Stimulated activated naive CD8-positive, alpha-beta T cell treated with anti-CD3 and anti-CD28 coated beads, Interleukin-15, amount 100 ng/mL, for 72 hours (primary cell): ENCODE data around the gene TMEM100.

ENCODE experiments used
- ATAC-seq: fragments of 150-1000 bp; cut with Tn5 transposase; 2 replicates; pipeline ENCODE4 v1.10.0; 2021; ENCODE audit warnings: mild to moderate bottlenecking, moderate library complexity
- DNase-seq, 2 donors: peaks; one replicate each; pipeline ENCODE4 v3.0.0; 2021 to 2022
- H3K27ac Mint-ChIP-seq, 2 donors: one replicate each; pipeline ENCODE4 v1.8.0; 2022; ENCODE audit warnings: mild to moderate bottlenecking in 2 of 2, mixed read lengths in 2 of 2, moderate library complexity in 2 of 2
- H3K27me3 Mint-ChIP-seq: one replicate; pipeline ENCODE4 v1.8.0; 2022; ENCODE audit warnings: mixed read lengths
- H3K4me1 Mint-ChIP-seq: one replicate; pipeline ENCODE4 v1.8.0; 2022; ENCODE audit warnings: mild to moderate bottlenecking, mixed read lengths
- H3K4me3 Mint-ChIP-seq, 2 donors: one replicate each; pipeline ENCODE4 v1.8.0; 2022; ENCODE audit warnings: mild to moderate bottlenecking in 2 of 2, mixed read lengths in 2 of 2, moderate library complexity in 1 of 2
- H3K9me3 Mint-ChIP-seq, 2 donors: one replicate each; pipeline ENCODE4 v1.8.0; 2022; ENCODE audit warnings: mixed read lengths in 2 of 2

Gene TMEM100

GRCh38 chr17:55710410-55710809 is 12.3 kb downstream of the TMEM100 start:
- no peak overlapping the region for H3K4me3 Mint-ChIP-seq
- no peaks in the 10 kb centered on the region for H3K9me3 Mint-ChIP-seq
- no peak overlapping the region for H3K27ac Mint-ChIP-seq
- DNase-seq (no peak), ATAC-seq (no peak)
- no peaks in the 10 kb centered on the region for H3K4me1 Mint-ChIP-seq
- H3K27me3 Mint-ChIP-seq, result peaks cover 26% of the 10 kb centered on the region

DNA sequence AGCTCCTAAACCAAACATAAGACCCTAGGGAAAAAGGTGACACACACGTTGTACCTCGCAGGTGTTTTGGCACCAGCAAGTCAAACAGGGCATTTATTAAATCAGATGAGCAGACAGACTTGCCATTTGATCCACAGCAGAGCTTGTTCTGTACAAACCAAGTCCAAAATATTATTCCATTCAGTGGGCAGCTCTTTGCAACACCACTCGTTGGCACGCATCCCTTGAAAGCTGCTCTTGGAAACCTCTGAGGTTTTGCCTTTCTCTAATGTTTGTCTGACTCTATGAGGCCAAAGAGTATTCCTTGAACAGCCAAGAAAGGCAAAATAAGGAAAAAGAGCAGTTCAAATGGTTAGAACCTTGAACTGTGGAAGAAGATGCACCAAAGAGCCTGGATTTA is 12.7 kb downstream of the TMEM100 start:
- ATAC-seq, result no peak
- Mint-ChIP-seq H3K27ac (no peak overlapping the region), H3K4me3 (no peak overlapping the region), H3K4me1 (no peaks in the 10 kb centered on the region), H3K9me3 (no peaks in the 10 kb centered on the region), H3K27me3 (peaks cover 26% of the 10 kb centered on the region)
- DNase-seq, result no peak

DNA sequence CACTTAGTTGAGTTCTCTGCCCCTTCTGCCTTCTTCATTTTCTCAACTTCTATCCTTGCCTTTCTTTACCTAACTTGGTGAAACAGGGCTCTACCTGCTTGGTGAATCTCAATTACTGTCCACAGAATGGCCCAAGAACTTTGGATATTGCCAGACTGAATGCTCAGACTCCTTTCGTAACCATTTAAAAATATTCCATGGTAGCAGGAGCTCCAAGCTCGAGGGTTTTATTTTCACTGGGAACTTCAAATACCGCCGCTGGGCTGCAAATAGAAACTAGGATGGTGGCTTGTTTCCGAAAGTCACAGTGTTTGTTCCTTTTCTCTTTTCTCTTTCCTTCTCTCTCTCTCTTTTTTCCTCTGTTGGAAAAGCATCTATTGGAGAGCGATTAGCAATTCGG is 13.2 kb downstream of the TMEM100 start:
- no peak overlapping the region for H3K27ac Mint-ChIP-seq
- H3K4me1 Mint-ChIP-seq, result no peaks in the 10 kb centered on the region
- ATAC-seq (no peak), DNase-seq (no peak)
- peaks cover 30% of the 10 kb centered on the region for H3K27me3 Mint-ChIP-seq
- no peaks in the 10 kb centered on the region for H3K9me3 Mint-ChIP-seq
- no peak overlapping the region for H3K4me3 Mint-ChIP-seq

- Mint-ChIP-seq H3K4me1 (no peaks in the 10 kb centered on the region), H3K27me3 (peaks cover 41% of the 10 kb centered on the region), H3K27ac (no peak overlapping the region), H3K9me3 (no peaks in the 10 kb centered on the region), H3K4me3 (no peak overlapping the region)
- DNase-seq (no peak), ATAC-seq (no peak)
Observed at GRCh38 chr17:55708175-55708974, 14.3 kb downstream of the TMEM100 start.

- no peak for DNase-seq
- Mint-ChIP-seq H3K4me1 (no peaks in the 10 kb centered on the region), H3K27me3 (peaks cover 43% of the 10 kb centered on the region), H3K4me3 (no peak overlapping the region), H3K9me3 (peaks cover 0 to 6% of the 10 kb centered on the region in 2 donors), H3K27ac (no peak overlapping the region)
- no peak for ATAC-seq
Observed at GRCh38 chr17:55706808-55707773, 15.6 kb downstream of the TMEM100 start.

DNA sequence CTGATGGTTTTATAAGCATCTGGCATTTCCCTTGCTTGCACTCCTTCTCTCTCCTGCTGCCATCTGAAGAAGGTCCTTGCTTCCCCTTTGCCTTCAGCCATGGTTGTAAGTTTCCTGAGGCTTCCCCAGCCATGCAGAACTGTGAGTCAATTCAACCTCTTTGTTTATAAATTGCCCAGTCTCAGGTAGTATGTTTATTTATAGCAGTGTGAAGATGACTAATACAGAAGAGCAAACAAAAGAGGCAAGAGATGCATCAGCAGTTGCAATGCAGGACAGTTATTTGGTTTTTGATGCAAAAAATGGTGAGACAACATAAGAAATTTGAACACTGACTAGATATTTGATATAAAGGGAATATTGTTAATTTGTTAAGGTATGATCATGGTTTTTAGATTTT is 16.8 kb downstream of the TMEM100 start:
- DNase-seq, result no peak
- no peak overlapping the region for H3K27ac Mint-ChIP-seq
- no peak for ATAC-seq
- no peak overlapping the region for H3K4me3 Mint-ChIP-seq
- H3K27me3 Mint-ChIP-seq, result peaks cover 55% of the 10 kb centered on the region
- H3K9me3 Mint-ChIP-seq, result peaks cover 10 to 19% of the 10 kb centered on the region in 2 donors
- H3K4me1 Mint-ChIP-seq, result no peaks in the 10 kb centered on the region

DNA sequence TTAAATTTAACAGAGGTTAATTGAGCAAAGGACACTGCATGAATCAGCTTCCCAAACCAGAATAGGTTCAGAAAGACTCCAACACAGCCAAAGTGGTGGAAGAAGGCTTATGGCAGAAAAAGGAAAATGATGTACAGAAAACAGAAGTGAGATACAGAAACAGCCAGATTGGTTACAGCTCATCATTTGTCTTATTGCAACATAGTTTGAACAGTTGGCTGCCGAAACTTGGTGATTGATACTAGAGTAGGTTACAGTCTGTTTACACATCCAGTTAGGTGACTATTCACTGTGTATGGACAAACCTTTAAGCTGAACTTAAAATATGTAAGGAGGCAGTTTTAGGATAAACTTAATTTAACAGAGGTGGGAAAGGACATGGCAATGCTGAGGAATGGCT is 18.3 kb downstream of the TMEM100 start:
- H3K27ac Mint-ChIP-seq, result no peak overlapping the region
- peaks cover 56% of the 10 kb centered on the region for H3K27me3 Mint-ChIP-seq
- ATAC-seq (no peak), DNase-seq (no peak)
- peaks cover 10 to 20% of the 10 kb centered on the region in 2 donors for H3K9me3 Mint-ChIP-seq
- H3K4me3 Mint-ChIP-seq, result no peak overlapping the region
- no peaks in the 10 kb centered on the region for H3K4me1 Mint-ChIP-seq

- Mint-ChIP-seq H3K4me1 (no peaks in the 10 kb centered on the region), H3K9me3 (peaks cover 10 to 20% of the 10 kb centered on the region in 2 donors), H3K27ac (no peak overlapping the region), H3K27me3 (peaks cover 61% of the 10 kb centered on the region), H3K4me3 (no peak overlapping the region)
- no peak for DNase-seq
- ATAC-seq, result no peak
Observed at GRCh38 chr17:55702150-55702549, 20.5 kb downstream of the TMEM100 start.

- Mint-ChIP-seq H3K27me3 (peaks cover 57% of the 10 kb centered on the region), H3K27ac (no peak overlapping the region), H3K9me3 (peaks cover 10 to 20% of the 10 kb centered on the region in 2 donors), H3K4me1 (no peaks in the 10 kb centered on the region), H3K4me3 (no peak overlapping the region)
- DNase-seq, result no peak
- ATAC-seq, result no peak
Observed at GRCh38 chr17:55699181-55699860, 23.3 kb downstream of the TMEM100 start.

DNA sequence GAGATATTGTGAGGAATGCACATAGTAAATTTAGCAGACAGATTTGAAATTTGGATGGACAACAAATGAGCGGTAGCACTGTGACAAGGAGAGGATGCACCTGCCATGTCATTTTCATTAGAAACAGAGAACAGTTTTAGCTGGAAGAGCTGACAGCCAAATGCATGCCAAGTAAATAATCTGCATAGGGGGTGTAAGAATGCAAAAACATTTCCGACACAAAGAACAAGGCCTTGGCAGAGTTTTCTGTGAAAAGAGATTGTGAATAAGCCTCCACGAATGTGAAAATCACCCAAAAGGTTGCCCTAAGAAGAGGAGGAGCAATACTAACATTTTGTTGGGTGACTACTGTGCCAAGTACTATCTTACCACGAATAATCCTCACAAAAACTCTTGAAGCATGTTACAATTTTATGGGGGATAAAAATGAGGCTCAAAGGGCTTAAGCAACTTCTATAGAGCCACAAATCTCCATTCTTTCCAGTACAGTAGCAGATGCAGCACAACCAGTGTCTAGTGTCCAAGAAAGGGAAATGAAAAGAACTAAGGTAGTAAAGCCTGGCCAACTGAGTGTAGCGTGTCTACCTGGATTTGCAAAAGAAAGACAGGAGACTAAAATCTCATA is 28.3 kb downstream of the TMEM100 start:
- Mint-ChIP-seq H3K9me3 (no peaks in the 10 kb centered on the region), H3K4me3 (no peak overlapping the region), H3K27ac (no peak overlapping the region), H3K4me1 (no peaks in the 10 kb centered on the region), H3K27me3 (peaks cover 31% of the 10 kb centered on the region)
- DNase-seq (no peak), ATAC-seq (no peak)

- Mint-ChIP-seq H3K27ac (no peak overlapping the region), H3K27me3 (peaks cover 27% of the 10 kb centered on the region), H3K4me3 (no peak overlapping the region), H3K4me1 (no peaks in the 10 kb centered on the region), H3K9me3 (no peaks in the 10 kb centered on the region)
- ATAC-seq (no peak), DNase-seq (no peak)
Observed at GRCh38 chr17:55693254-55694216, 29.1 kb downstream of the TMEM100 start.

DNA sequence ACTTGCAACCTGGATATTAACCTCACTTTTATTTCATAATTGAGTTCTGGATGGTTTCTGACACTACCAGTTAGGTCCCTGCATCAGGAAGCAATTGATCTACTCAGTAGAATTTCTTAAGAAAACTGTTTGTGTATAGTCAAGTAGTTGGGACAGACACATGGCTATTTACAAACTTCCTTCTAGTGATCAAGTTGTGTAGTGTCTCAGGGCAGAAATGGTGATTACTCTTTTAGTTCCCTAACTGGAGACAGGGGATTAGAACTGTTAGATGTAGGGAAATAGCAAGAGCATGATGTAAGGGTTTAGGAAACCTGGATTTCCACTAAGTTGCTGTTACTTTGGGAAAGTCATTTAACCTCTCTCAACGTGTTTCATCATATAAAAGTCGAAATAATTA is 30.4 kb downstream of the TMEM100 start:
- Mint-ChIP-seq H3K9me3 (no peaks in the 10 kb centered on the region), H3K4me1 (no peaks in the 10 kb centered on the region), H3K4me3 (no peak overlapping the region), H3K27ac (no peak overlapping the region), H3K27me3 (peaks cover 17% of the 10 kb centered on the region)
- no peak for DNase-seq
- no peak for ATAC-seq

DNA sequence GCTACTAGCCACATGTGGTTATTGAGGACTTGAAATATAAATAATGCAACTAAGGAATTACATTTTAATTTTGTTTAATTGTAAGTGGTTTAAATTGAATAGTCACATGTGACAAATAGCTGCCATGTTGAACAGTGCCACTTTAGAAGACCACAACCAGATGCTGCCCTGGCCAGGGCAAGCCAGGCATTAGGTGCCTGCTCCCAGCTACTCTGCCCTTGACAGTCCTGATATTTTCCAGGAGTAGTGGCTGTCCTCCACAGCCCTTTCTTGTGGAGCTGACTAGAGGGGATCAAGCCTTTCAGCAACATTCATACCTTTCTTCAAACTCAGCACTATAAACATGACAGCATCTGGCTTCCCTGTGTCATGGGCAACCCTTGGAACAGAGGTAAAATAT is 31.0 kb downstream of the TMEM100 start:
- H3K4me1 Mint-ChIP-seq, result no peaks in the 10 kb centered on the region
- peaks cover under 1 to 1% of the 10 kb centered on the region in 2 donors for H3K9me3 Mint-ChIP-seq
- H3K27me3 Mint-ChIP-seq, result peaks cover 17% of the 10 kb centered on the region
- no peak for ATAC-seq
- no peak overlapping the region for H3K27ac Mint-ChIP-seq
- no peak for DNase-seq
- H3K4me3 Mint-ChIP-seq, result no peak overlapping the region

GRCh38 chr17:55690105-55690508 is 32.6 kb downstream of the TMEM100 start:
- Mint-ChIP-seq H3K27ac (no peak overlapping the region), H3K4me1 (no peaks in the 10 kb centered on the region), H3K27me3 (peaks cover 18% of the 10 kb centered on the region), H3K4me3 (no peak overlapping the region), H3K9me3 (peaks cover 7% of the 10 kb centered on the region in 2 donors)
- DNase-seq, result no peak
- ATAC-seq, result no peak
